Lower leg skin (tissue), 4 donors: ENCODE measurements around the gene PLCB1. TPM values are rescaled to one million over a fixed set of nuclear protein-coding genes. Genes with fewer than 3 reads are reported as not detected.

Experiments used
- DNase-seq, 2 donors: peaks; one replicate each; pipeline ENCODE4 v3.0.0-alpha.2; 2019; ENCODE audit warnings: low spot score in 2 of 2
- H3K4me3 ChIP-seq: fragments of 200-600 bp; sonication (generic); 2 replicates; pipeline ENCODE4 v1.5.1; 2017; ENCODE audit warnings: mild to moderate bottlenecking, low read depth; ENCODE audit not compliant: poor library complexity, severe bottlenecking
- CTCF ChIP-seq, 3 donors: fragments of 450-650 bp; IDR thresholded peaks; one replicate each; pipeline ENCODE4 v1.5.1; 2016; ENCODE audit warnings: antibody characterized with exemption in 3 of 3, mild to moderate bottlenecking in 3 of 3, moderate library complexity in 2 of 3
- POLR2A ChIP-seq, 2 donors: fragments of 450-650 bp; IDR thresholded peaks; one replicate each; pipeline ENCODE4 v1.6.1; 2016 to 2017; ENCODE audit warnings: antibody characterized with exemption in 2 of 2, mild to moderate bottlenecking in 1 of 2, moderate library complexity in 1 of 2
- WGBS, 2 donors: methylation state at CpG; one replicate each; pipeline ENCODE4 v1.1.5; 2018; 5-methylcytosine and 5-hydroxymethylcytosine counted together
- intact Hi-C: fragments of 100-400 bp; cut with DNase I; formaldehyde crosslinking; loops from one replicate; pipeline ENCODE4 v1.15.0; 2023; ENCODE audit warnings: low total_unique reads
- total RNA-seq, 4 donors: library from RNA; depleted of rRNA; stranded (reverse); fragments of >200 nt; gene quantifications; one replicate each; pipeline ENCODE4 v1.1.0, GENCODE V29; 2016

Gene PLCB1
- total RNA-seq, 4 donors from 2014 or later, result 4.1 to 16.2 (median 9.1) TPM

GRCh38 chr20:8203366-8203765 lies 71.3 kb downstream of the PLCB1 start:
- H3K4me3 ChIP-seq, result no peak overlapping the region
- 82 to 89% methylated on average over 1 of the region's 1 CpG for WGBS, 2 donors
- no peak for DNase-seq
- no peak for TF ChIP-seq POLR2A (IDR thresholded peaks at IDR 0.05)
- TF ChIP-seq CTCF (IDR thresholded peaks at IDR 0.05), result no peak
- intact Hi-C loops, result no loop called here

- WGBS, 2 donors, result 92 to 95% methylated on average over 1 of the region's 1 CpG
- H3K4me3 ChIP-seq, result no peak overlapping the region
- TF ChIP-seq POLR2A (IDR thresholded peaks at IDR 0.05) (no peak), CTCF (IDR thresholded peaks at IDR 0.05) (peak in 1 of 3 donors; percentile 33)
- no peak for DNase-seq
- intact Hi-C loops, result no loop called here
These were observed 73.9 kb downstream of the PLCB1 start for GRCh38 chr20:8205996-8206395.

DNA sequence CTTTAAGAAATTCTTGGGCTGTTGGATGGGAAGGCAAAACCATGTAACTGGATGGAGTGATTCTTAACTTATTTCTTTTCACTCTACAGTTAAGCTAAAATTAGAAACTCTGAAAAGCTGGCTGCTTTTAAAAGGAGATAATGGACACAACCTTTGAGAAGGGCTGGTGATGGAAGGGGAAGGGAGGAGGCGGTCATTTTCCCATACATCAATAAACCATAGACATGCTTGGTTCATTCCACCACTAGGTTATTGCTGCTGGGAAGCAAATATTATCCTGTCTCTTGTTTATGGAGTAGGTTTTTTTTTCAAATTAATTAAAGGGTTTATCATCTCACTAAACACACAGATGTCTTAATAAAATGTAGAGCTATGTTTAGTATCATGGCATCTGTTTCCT lies 76.2 kb downstream of the PLCB1 start:
- intact Hi-C loops, result no loop called here
- no peak for DNase-seq
- no peak overlapping the region for H3K4me3 ChIP-seq
- WGBS, 2 donors, result 91 to 96% methylated on average over 1 of the region's 1 CpG
- TF ChIP-seq CTCF (IDR thresholded peaks at IDR 0.05) (no peak), POLR2A (IDR thresholded peaks at IDR 0.05) (no peak)

DNA sequence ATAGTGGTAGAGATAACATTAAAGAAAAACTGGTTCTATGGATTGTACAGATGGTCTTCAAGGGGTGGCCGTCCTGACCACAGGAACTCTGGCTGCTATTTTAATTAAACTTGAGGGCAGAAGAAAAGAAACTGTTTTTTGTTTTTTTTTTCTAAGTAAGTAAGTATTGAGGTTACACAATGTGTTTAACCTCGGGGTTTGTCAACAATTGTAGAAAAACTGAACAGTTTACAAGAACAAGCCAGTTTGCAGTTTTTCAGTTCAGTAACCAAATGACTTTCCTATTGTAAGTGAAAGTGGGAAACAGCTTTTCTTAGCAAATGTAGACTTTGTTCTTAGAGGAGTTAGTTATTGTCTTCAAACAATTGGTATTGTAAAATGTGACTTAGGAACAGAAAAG lies 77.0 kb downstream of the PLCB1 start:
- DNase-seq, result no peak
- 31 to 33% methylated on average over 2 of the region's 2 CpGs for WGBS, 2 donors
- no peak for TF ChIP-seq CTCF (IDR thresholded peaks at IDR 0.05)
- TF ChIP-seq POLR2A (IDR thresholded peaks at IDR 0.05), result no peak
- intact Hi-C loops, result no loop called here
- no peak overlapping the region for H3K4me3 ChIP-seq

DNA sequence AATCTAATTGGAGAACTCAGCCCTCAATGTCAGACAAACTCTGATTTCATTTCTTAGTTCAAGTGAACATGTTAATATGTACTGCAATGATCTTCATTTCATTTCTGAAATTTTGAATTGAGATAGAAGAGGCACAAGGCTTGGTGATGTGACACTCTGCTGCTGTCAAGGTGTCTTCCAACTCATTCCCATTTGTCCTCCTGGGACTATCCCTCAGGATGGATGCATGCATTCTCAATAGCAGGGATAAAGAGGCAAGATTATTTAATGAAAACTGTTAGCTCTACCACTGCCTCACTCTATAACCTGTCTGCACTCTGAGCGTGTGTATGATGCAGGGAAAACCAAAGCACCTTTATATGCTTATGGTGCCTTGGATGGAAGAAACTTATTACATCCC lies 78.7 kb downstream of the PLCB1 start:
- no peak overlapping the region for H3K4me3 ChIP-seq
- WGBS, 2 donors, result 86 to 92% methylated on average over 1 of the region's 1 CpG
- intact Hi-C loops, result no loop called here
- no peak for DNase-seq
- TF ChIP-seq CTCF (IDR thresholded peaks at IDR 0.05), result no peak
- no peak for TF ChIP-seq POLR2A (IDR thresholded peaks at IDR 0.05)

DNA sequence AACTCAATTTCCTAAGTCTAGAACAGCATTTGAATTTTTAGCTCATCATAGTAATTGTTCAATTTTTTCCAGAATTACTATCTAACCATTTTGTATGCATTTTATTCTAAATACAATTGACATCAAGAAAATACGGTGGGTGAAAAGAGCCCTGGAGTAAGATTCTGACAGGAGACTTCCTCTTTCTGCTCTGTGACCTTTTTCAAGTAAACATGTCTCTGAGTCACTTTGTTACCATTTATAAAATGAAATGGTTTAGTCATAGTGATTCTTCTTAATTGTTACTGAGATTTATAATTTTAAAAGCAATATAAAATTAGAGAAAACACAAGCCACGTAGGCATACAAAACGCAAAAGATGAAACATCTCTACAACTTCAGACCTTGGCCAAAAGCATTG lies 80.2 kb downstream of the PLCB1 start:
- no peak overlapping the region for H3K4me3 ChIP-seq
- no peak for DNase-seq
- 78 to 82% methylated on average over 3 of the region's 3 CpGs for WGBS, 2 donors
- TF ChIP-seq POLR2A (IDR thresholded peaks at IDR 0.05) (no peak), CTCF (IDR thresholded peaks at IDR 0.05) (no peak)
- intact Hi-C loops, result no loop called here
